RWPE2 (cell line): ENCODE data around the gene CRACR2B.

Experiments
- ATAC-seq: fragments of 200-7000 bp; cut with Tn5 transposase; 3 replicates; pipeline ENCODE4 v1.9.1; 2021; ENCODE audit warnings: low read depth
- DNase-seq: peaks from one replicate; pipeline ENCODE4 v3.0.0-alpha.2; 2020; ENCODE audit warnings: low spot score
- H3K27ac ChIP-seq: fragments of 450-650 bp; 2 replicates; pipeline ENCODE4 v1.5.1; 2017; ENCODE audit warnings: mild to moderate bottlenecking; ENCODE audit not compliant: poor library complexity, severe bottlenecking
- H3K27me3 ChIP-seq: fragments of 250-450 bp; sonication (Bioruptor Pico); 2 replicates; pipeline ENCODE4 v1.5.1; 2021; ENCODE audit warnings: mild to moderate bottlenecking, moderate library complexity; ENCODE audit not compliant: insufficient read depth, poor library complexity, severe bottlenecking
- H3K36me3 ChIP-seq: fragments of 250-450 bp; sonication (Bioruptor Pico); 2 replicates; pipeline ENCODE4 v1.5.1; 2020; ENCODE audit warnings: low read depth, mild to moderate bottlenecking, moderate library complexity
- H3K4me1 ChIP-seq: fragments of 250-450 bp; sonication (Bioruptor Pico); 2 replicates; pipeline ENCODE4 v1.5.1; 2021; ENCODE audit warnings: mild to moderate bottlenecking, moderate library complexity; ENCODE audit not compliant: insufficient read depth, poor library complexity, severe bottlenecking
- H3K4me3 ChIP-seq: fragments of 250-450 bp; sonication (Bioruptor Pico); 2 replicates; pipeline ENCODE4 v1.5.1; 2021; ENCODE audit warnings: mild to moderate bottlenecking, moderate library complexity; ENCODE audit not compliant: severe bottlenecking
- H3K9me3 ChIP-seq: fragments of 250-450 bp; sonication (Bioruptor Pico); 2 replicates; pipeline ENCODE4 v1.5.1; 2021; ENCODE audit warnings: mild to moderate bottlenecking, moderate library complexity; ENCODE audit not compliant: severe bottlenecking
- TF ChIP-seq, protein P1 (sequence below): fragments of 450-650 bp; IDR thresholded peaks from one replicate; pipeline ENCODE4 v1.5.1; 2017; ENCODE audit warnings: mild to moderate bottlenecking, moderate library complexity; ENCODE audit not compliant: poor library complexity, severe bottlenecking

CRACR2B gene

DNA sequence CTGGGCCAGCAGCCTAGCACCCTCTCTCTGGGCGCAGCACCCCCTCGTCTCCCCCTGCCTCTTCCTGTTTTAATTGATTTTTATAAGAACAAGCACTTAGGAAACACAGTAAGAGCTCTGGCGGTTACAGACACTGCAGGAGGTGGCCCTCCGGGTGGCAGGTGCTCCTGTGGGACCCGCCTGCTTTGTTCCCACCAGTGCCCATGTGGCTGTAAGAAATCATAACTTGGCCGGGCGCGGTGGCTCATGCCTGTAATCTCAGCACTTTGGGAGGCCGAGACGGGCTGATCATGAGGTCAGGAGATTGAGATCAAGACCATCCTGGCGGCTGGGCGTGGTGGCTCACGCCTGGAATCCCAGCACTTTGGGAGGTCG, 33.4 kb downstream of the CRACR2B start:
- peaks cover 31% of the 10 kb centered on the region for H3K36me3 ChIP-seq
- ATAC-seq: no peak
- H3K9me3 ChIP-seq: no peaks in the 10 kb centered on the region
- TF ChIP-seq, protein P1, sequence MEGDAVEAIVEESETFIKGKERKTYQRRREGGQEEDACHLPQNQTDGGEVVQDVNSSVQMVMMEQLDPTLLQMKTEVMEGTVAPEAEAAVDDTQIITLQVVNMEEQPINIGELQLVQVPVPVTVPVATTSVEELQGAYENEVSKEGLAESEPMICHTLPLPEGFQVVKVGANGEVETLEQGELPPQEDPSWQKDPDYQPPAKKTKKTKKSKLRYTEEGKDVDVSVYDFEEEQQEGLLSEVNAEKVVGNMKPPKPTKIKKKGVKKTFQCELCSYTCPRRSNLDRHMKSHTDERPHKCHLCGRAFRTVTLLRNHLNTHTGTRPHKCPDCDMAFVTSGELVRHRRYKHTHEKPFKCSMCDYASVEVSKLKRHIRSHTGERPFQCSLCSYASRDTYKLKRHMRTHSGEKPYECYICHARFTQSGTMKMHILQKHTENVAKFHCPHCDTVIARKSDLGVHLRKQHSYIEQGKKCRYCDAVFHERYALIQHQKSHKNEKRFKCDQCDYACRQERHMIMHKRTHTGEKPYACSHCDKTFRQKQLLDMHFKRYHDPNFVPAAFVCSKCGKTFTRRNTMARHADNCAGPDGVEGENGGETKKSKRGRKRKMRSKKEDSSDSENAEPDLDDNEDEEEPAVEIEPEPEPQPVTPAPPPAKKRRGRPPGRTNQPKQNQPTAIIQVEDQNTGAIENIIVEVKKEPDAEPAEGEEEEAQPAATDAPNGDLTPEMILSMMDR: no peak
- no peak overlapping the region for H3K4me3 ChIP-seq
- H3K4me1 ChIP-seq: no peaks in the 10 kb centered on the region
- DNase-seq: no peak
- no peak overlapping the region for H3K27ac ChIP-seq
- H3K27me3 ChIP-seq: no peaks in the 10 kb centered on the region

- no peak for ATAC-seq
- TF ChIP-seq, protein P1: no peak
- Histone ChIP-seq H3K27ac (no peak overlapping the region), H3K4me1 (no peaks in the 10 kb centered on the region), H3K4me3 (no peak overlapping the region), H3K27me3 (no peaks in the 10 kb centered on the region), H3K9me3 (no peaks in the 10 kb centered on the region), H3K36me3 (peaks cover 35% of the 10 kb centered on the region)
- no peak for DNase-seq
Measured at GRCh38 chr11:862081-862661, 34.5 kb downstream of the CRACR2B start.

DNA sequence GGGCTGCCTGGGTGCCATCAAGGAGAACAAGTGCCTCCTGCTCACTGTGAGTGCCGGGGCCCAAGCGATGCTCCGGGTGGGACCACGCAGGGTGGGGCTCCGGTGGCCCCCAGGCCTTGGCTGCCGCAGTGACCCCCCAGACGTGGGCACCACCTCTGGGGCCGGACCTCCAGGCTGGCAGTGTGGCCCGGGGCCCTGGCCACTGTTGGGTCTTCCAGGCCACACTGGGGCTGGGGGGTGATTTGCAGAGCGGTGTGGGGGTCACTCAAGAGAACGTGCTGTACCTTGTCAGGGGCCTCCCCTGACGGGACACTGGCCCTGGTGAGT, 34.9 kb downstream of the CRACR2B start:
- H3K9me3 ChIP-seq: no peaks in the 10 kb centered on the region
- no peak overlapping the region for H3K27ac ChIP-seq
- H3K4me3 ChIP-seq: no peak overlapping the region
- ATAC-seq (no peak), DNase-seq (no peak)
- peaks cover 35% of the 10 kb centered on the region for H3K36me3 ChIP-seq
- no peaks in the 10 kb centered on the region for H3K4me1 ChIP-seq
- H3K27me3 ChIP-seq: no peaks in the 10 kb centered on the region
- TF ChIP-seq, protein P1: no peak

GRCh38 chr11:863023-863909, 35.5 kb downstream of the CRACR2B start:
- no peaks in the 10 kb centered on the region for H3K4me1 ChIP-seq
- no peak overlapping the region for H3K4me3 ChIP-seq
- no peak for DNase-seq
- ATAC-seq: no peak
- H3K9me3 ChIP-seq: no peaks in the 10 kb centered on the region
- no peak overlapping the region for H3K27ac ChIP-seq
- no peaks in the 10 kb centered on the region for H3K27me3 ChIP-seq
- TF ChIP-seq, protein P1: no peak
- peaks cover 35% of the 10 kb centered on the region for H3K36me3 ChIP-seq
